ENCODE measurements around the gene MPZL1. TPM values are rescaled to one million over a fixed set of nuclear protein-coding genes. Genes with fewer than 3 reads are reported as not detected.

The MPZL1 gene
- total RNA-seq, 1 donor from 2014 or later: 36.0 TPM

- intact Hi-C loops (cut with micrococcal nuclease): no loop called here
Observed at GRCh38 chr1:167773516-167773915, 51.7 kb downstream of the MPZL1 start.

- intact Hi-C loops (cut with micrococcal nuclease): no loop called here
Observed at GRCh38 chr1:167774710-167775109, 52.9 kb downstream of the MPZL1 start.

GRCh38 chr1:167775178-167775577 lies 53.4 kb downstream of the MPZL1 start:
- intact Hi-C loops (cut with micrococcal nuclease): no loop called here

GRCh38 chr1:167776151-167776550 lies 54.4 kb downstream of the MPZL1 start:
- intact Hi-C loops (cut with micrococcal nuclease): no loop called here

GRCh38 chr1:167776616-167777268 lies 55.0 kb downstream of the MPZL1 start:
- intact Hi-C loops (cut with micrococcal nuclease): no loop called here

GRCh38 chr1:167777269-167777650 lies 55.5 kb downstream of the MPZL1 start:
- intact Hi-C loops (cut with micrococcal nuclease): no loop called here

- intact Hi-C loops (cut with micrococcal nuclease): no loop called here
Observed at GRCh38 chr1:167781558-167781957, 59.8 kb downstream of the MPZL1 start.

GRCh38 chr1:167782946-167783345 lies 61.2 kb downstream of the MPZL1 start:
- intact Hi-C loops (cut with micrococcal nuclease): no loop called here

- intact Hi-C loops (cut with micrococcal nuclease): no loop called here
Observed at GRCh38 chr1:167784876-167785550, 63.2 kb downstream of the MPZL1 start.

GRCh38 chr1:167786502-167786901 lies 64.7 kb downstream of the MPZL1 start:
- intact Hi-C loops (cut with micrococcal nuclease): no loop called here

- intact Hi-C loops (cut with micrococcal nuclease): no loop called here
Observed at GRCh38 chr1:167789501-167789900, 67.7 kb downstream of the MPZL1 start.

- intact Hi-C loops (cut with micrococcal nuclease): no loop called here
Observed at GRCh38 chr1:167790117-167790516, 68.3 kb downstream of the MPZL1 start.

GRCh38 chr1:167791281-167792187 lies 69.8 kb downstream of the MPZL1 start:
- intact Hi-C loops (cut with micrococcal nuclease): no loop called here

- intact Hi-C loops (cut with micrococcal nuclease): no loop called here
Observed at GRCh38 chr1:167792188-167792565, 70.4 kb downstream of the MPZL1 start.

GRCh38 chr1:167794043-167794442 lies 72.3 kb downstream of the MPZL1 start:
- intact Hi-C loops (cut with micrococcal nuclease): no loop called here

- intact Hi-C loops (cut with micrococcal nuclease): no loop called here
Observed at GRCh38 chr1:167795810-167796740, 74.3 kb downstream of the MPZL1 start.

GRCh38 chr1:167797015-167797414 lies 75.2 kb downstream of the MPZL1 start:
- intact Hi-C loops (cut with micrococcal nuclease): no loop called here

- intact Hi-C loops (cut with micrococcal nuclease): no loop called here
Observed at GRCh38 chr1:167798952-167799351, 77.2 kb downstream of the MPZL1 start.

GRCh38 chr1:167799747-167800146 lies 78.0 kb downstream of the MPZL1 start:
- intact Hi-C loops (cut with micrococcal nuclease): no loop called here

GRCh38 chr1:167800251-167800650 lies 78.5 kb downstream of the MPZL1 start:
- intact Hi-C loops (cut with micrococcal nuclease): no loop called here

- intact Hi-C loops (cut with micrococcal nuclease): loop anchor here (2.0 kb wide), 2 partner anchors 173 to 583 kb away; no protein-coding TSS in a partner anchor
Observed at GRCh38 chr1:167802235-167802634, 80.5 kb downstream of the MPZL1 start.

All from T-helper 1 cell treated with Interleukin-12 subunit alpha and Interleukin-12 subunit beta and Interleukin-4 antibody, amounts not matched to agents 30 ng/mL and 1 ng/mL, for 36 hours (primary cell).